K562 (cell line): ENCODE results near the gene IMMP2L. TPM values are rescaled to one million over a fixed set of nuclear protein-coding genes. Genes with fewer than 3 reads are reported as not detected.

ENCODE experiments used
- ATAC-seq: fragments of 200-7000 bp; cut with Tn5 transposase; 3 replicates; pipeline ENCODE4 v1.9.1; 2020; ENCODE audit warnings: moderate library complexity
- BruUV-seq: library from RNA; stranded (reverse); fragments of 400-500 nt; replicated peaks from 2 replicates; lab custom pipeline; 2021; lab: Mats Ljungman, UMichigan
- CTCF ChIA-PET: fragments of 300-600 bp; formaldehyde crosslinking; extraction: SDS; loops from one replicate; lab custom pipeline; 2021; ENCODE audit warnings: low intra/inter-chr PET ratio; lab: Yijun Ruan, JAX
- POLR2A ChIA-PET: fragments of 300-600, 350-650 bp; sonication (Branson Sonifier 250); formaldehyde crosslinking; extraction: SDS; loops from one replicate; lab custom pipeline; 2021; ENCODE audit warnings: antibody characterized with exemption, inconsistent platforms; lab: Yijun Ruan, JAX
- DNase-seq, 4 experiments: peaks; one replicate each; pipeline versions ENCODE4 v3.0.0 to v3.0.0-alpha.2; 2011 to 2018; ENCODE audit warnings: low spot score in 3 of 4, mixed read lengths in 3 of 4; ENCODE audit errors: extremely low read depth in 1 of 4
- FAIRE-seq: peaks from 2 replicates; lab custom pipeline; 2011; peaks lifted over from hg19 to GRCh38; lab: Jason Lieb, UNC
- H2AFZ ChIP-seq: 2 replicates; pipeline ENCODE4 v1.6.0; 2011; ENCODE audit warnings: low read depth, low read length, control low read depth, inconsistent platforms
- H3K27ac ChIP-seq: fragments of 200-600 bp; 3 replicates; pipeline ENCODE4 v1.8.0; 2011; ENCODE audit warnings: low read depth, mild to moderate bottlenecking, control low read depth, inconsistent platforms, low read length, moderate library complexity, mixed read lengths; ENCODE audit errors: extremely low read depth
- H3K27me3 ChIP-seq, 2 experiments: fragments of 300-600 bp in 1 of 2; 2 replicates in 1 of 2; 3 replicates in 1 of 2; pipeline versions ENCODE4 v1.6.0 to v1.8.0; 2011; ENCODE audit warnings: inconsistent platforms in 2 of 2, low read length in 2 of 2, mild to moderate bottlenecking in 1 of 2, mixed read lengths in 1 of 2, moderate library complexity in 1 of 2; ENCODE audit not compliant: control insufficient read depth in 2 of 2, insufficient read depth in 2 of 2
- H3K36me3 ChIP-seq: fragments of 300-600 bp; 3 replicates; pipeline ENCODE4 v1.8.0; 2011; ENCODE audit warnings: mild to moderate bottlenecking, low read length, inconsistent platforms; ENCODE audit not compliant: control insufficient read depth, insufficient read depth
- H3K4me1 ChIP-seq, 2 experiments: fragments of 200-600 bp in 1 of 2; replicated peaks in 1 of 2; 2 replicates in 1 of 2; 3 replicates in 1 of 2; pipeline versions ENCODE4 v1.5.1 to v1.8.0; 2011; ENCODE audit warnings: inconsistent platforms in 2 of 2, low read length in 2 of 2, mild to moderate bottlenecking in 1 of 2, mixed read lengths in 1 of 2, moderate library complexity in 1 of 2; ENCODE audit not compliant: control insufficient read depth in 2 of 2, insufficient read depth in 2 of 2
- H3K4me2 ChIP-seq: 2 replicates; pipeline ENCODE4 v1.6.1; 2011; ENCODE audit warnings: low read length, control low read depth, inconsistent platforms, mixed read lengths; ENCODE audit not compliant: insufficient read depth
- H3K4me3 ChIP-seq: fragments of 200-600 bp; sonication (generic), shearing (Covaris generic); 2 replicates; pipeline ENCODE4 v1.5.1; 2016; ENCODE audit warnings: control low read depth, inconsistent platforms
- H3K79me2 ChIP-seq: fragments of 200-600 bp; 3 replicates; pipeline ENCODE4 v1.8.0; 2011; ENCODE audit warnings: low read length, inconsistent platforms; ENCODE audit not compliant: control insufficient read depth, insufficient read depth
- H3K9ac ChIP-seq, 2 experiments: 2 replicates each; pipeline versions ENCODE4 v1.6.0 to v1.6.1; 2011; ENCODE audit warnings: low read depth in 2 of 2, low read length in 2 of 2, control low read depth in 1 of 2, inconsistent platforms in 1 of 2, mild to moderate bottlenecking in 1 of 2, mixed read lengths in 1 of 2; ENCODE audit not compliant: insufficient read depth in 1 of 2
- H3K9me1 ChIP-seq: one replicate; pipeline ENCODE4 v1.6.0; 2011; ENCODE audit warnings: inconsistent platforms, mild to moderate bottlenecking, low read length, moderate library complexity; ENCODE audit not compliant: control insufficient read depth, insufficient read depth
- H3K9me3 ChIP-seq: replicated peaks from 2 replicates; pipeline ENCODE4 v1.5.1; 2011; ENCODE audit warnings: low read depth, low read length, inconsistent platforms; ENCODE audit not compliant: control insufficient read depth, insufficient read depth
- H4K20me1 ChIP-seq: replicated peaks from 2 replicates; pipeline ENCODE4 v1.6.1; 2011; ENCODE audit warnings: low read length, inconsistent platforms, mixed read lengths; ENCODE audit not compliant: control insufficient read depth, insufficient read depth
- CBX8 ChIP-seq: fragments of 200-600 bp; sonication (generic); IDR thresholded peaks from 2 replicates; pipeline ENCODE4 v1.6.1; 2012; ENCODE audit warnings: borderline replicate concordance, mixed run types, low read depth, mild to moderate bottlenecking, moderate library complexity, mixed read lengths, low read length, control low read depth, inconsistent platforms; ENCODE audit not compliant: poor library complexity, severe bottlenecking; ENCODE audit errors: extremely low read depth
- DMBX1 ChIP-seq: fragments of 250-450 bp; sonication (Bioruptor Pico); IDR thresholded peaks from 2 replicates; pipeline ENCODE4 v1.8.0; 2022; ENCODE audit warnings: inconsistent platforms, mild to moderate bottlenecking, moderate library complexity, borderline replicate concordance
- FOXJ3 ChIP-seq: sonication (generic); formaldehyde crosslinking; IDR thresholded peaks from 2 replicates; pipeline ENCODE4 v1.4.0; 2020; ENCODE audit warnings: mild to moderate bottlenecking, missing genetic modification reagents
- NFRKB ChIP-seq: fragments of 450-650 bp; IDR thresholded peaks from 2 replicates; pipeline ENCODE4 v1.6.1; 2016; ENCODE audit warnings: low read depth
- ZNF644 ChIP-seq: fragments of 200-800 bp; sonication (Bioruptor generic); IDR thresholded peaks from 2 replicates; pipeline ENCODE4 v1.6.1; 2016; ENCODE audit warnings: low read depth, missing genetic modification characterization, missing compliant biosample characterization
- WGBS: fragments of 100-300 bp; shearing (Covaris generic); methylation state at CpG from one replicate; pipeline ENCODE4 v1.1.6; 2016; ENCODE audit warnings: low coverage, mixed read lengths; ENCODE audit not compliant: insufficient coverage; ENCODE audit errors: missing lambda C conversion rate; 5-methylcytosine and 5-hydroxymethylcytosine counted together
- in situ Hi-C: fragments of 300-500 bp; cut with MboI; formaldehyde crosslinking; loops from 4 replicates; pipeline ENCODE4 v1.15.0; 2018; ENCODE audit warnings: inconsistent platforms, mixed read lengths
- intact Hi-C: fragments of 100-400 bp; cut with micrococcal nuclease; formaldehyde crosslinking; loops from 2 replicates; pipeline ENCODE4 v1.14.2; 2022
- polyA plus RNA-seq, 8 experiments: library from polyadenylated mRNA; depleted of rRNA in 4 of 8; stranded (reverse) in 5 of 8; unstranded in 3 of 8; fragments of >200 nt; fragmentation: Nextera tagmentation in 2 of 8; fragmentation: Illumina TruSeq in 1 of 8; extraction: Ambion mirVana in 2 of 8; extraction: Trizol in 1 of 8; gene quantifications; 2 replicates each; pipeline versions ENCODE4 v1.2.1 to v1.2.3, GENCODE V29; 2011 to 2014; ENCODE audit warnings: inconsistent platforms in 1 of 8, missing spikeins in 1 of 8
- total RNA-seq, 7 experiments: library from RNA; depleted of rRNA in 6 of 7; stranded (reverse); fragments of >200 nt in 6 of 7; fragmentation: Illumina TruSeq in 2 of 7; extraction: Trizol in 2 of 7; gene quantifications; 2 replicates each; pipeline versions ENCODE4 v1.2.1 to v1.2.3, GENCODE V29; 2011 to 2021; ENCODE audit warnings: low replicate concordance in 1 of 7
- TF ChIP-seq, protein P1 (sequence below): fragments of 450-650 bp; IDR thresholded peaks from 2 replicates; pipeline ENCODE4 v1.6.1; 2018; ENCODE audit warnings: mild to moderate bottlenecking, low read depth; ENCODE audit not compliant: partially characterized antibody
- TF ChIP-seq, protein P2 (sequence below): fragments of 250-450 bp; sonication (Bioruptor Pico); IDR thresholded peaks from 2 replicates; pipeline ENCODE4 v1.5.0; 2020; ENCODE audit warnings: mild to moderate bottlenecking
- TF ChIP-seq, protein P3 (sequence below): fragments of 250-450 bp; sonication (Bioruptor Pico); IDR thresholded peaks from 2 replicates; pipeline ENCODE4 v1.4.0; 2020; ENCODE audit warnings: mild to moderate bottlenecking, moderate library complexity
- TF ChIP-seq, protein P4 (sequence below): fragments of 250-450 bp; sonication (Bioruptor Pico); IDR thresholded peaks from 2 replicates; pipeline ENCODE4 v1.8.0; 2022; ENCODE audit warnings: inconsistent platforms, mild to moderate bottlenecking, moderate library complexity, borderline replicate concordance

IMMP2L gene
- total and polyA plus RNA-seq, 9 of the 15 experiments (the other 6 are each of a cell fraction or from before 2014, with no cell fraction given): 29.7 to 116 (median 53.0) TPM

DNA sequence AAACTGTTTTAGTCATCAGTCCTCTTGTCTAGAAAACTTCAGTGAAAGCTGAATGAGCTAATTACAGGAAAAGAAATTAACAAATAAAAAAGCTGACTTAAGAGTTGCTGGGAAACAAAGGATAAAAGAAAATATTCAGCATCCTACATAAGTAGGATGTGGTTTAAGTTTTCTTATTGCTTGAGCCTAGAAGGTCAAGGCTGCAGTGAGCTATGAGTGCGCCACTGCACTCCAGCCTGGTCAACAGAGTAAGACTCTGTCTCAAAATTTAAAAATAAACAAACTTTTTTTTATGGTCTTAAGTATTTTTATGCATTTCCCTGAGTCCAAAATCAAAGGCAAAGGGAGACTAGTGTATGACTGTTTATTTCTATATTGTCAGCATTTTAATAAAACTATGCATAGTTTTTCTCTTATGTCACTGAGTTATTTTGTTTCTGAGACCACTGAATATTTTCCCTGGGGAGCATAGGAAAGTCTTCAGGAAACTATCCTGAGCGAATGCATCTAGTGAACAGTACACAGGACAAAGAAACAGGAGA lies 511.3 kb downstream of the IMMP2L start (continued):
- TF ChIP-seq FOXJ3 (CRISPR knock-in tag): no peak
- TF ChIP-seq CBX8: no peak
- TF ChIP-seq, protein P1, sequence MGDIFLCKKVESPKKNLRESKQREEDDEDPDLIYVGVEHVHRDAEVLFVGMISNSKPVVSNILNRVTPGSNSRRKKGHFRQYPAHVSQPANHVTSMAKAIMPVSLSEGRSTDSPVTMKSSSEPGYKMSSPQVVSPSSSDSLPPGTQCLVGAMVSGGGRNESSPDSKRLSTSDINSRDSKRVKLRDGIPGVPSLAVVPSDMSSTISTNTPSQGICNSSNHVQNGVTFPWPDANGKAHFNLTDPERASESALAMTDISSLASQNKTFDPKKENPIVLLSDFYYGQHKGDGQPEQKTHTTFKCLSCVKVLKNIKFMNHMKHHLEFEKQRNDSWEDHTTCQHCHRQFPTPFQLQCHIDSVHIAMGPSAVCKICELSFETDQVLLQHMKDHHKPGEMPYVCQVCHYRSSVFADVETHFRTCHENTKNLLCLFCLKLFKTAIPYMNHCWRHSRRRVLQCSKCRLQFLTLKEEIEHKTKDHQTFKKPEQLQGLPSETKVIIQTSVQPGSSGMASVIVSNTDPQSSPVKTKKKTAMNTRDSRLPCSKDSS: no peak
- no peak for TF ChIP-seq DMBX1 (CRISPR knock-in tag)
- no peak for TF ChIP-seq NFRKB
- TF ChIP-seq ZNF644 (tag): no peak

DNA sequence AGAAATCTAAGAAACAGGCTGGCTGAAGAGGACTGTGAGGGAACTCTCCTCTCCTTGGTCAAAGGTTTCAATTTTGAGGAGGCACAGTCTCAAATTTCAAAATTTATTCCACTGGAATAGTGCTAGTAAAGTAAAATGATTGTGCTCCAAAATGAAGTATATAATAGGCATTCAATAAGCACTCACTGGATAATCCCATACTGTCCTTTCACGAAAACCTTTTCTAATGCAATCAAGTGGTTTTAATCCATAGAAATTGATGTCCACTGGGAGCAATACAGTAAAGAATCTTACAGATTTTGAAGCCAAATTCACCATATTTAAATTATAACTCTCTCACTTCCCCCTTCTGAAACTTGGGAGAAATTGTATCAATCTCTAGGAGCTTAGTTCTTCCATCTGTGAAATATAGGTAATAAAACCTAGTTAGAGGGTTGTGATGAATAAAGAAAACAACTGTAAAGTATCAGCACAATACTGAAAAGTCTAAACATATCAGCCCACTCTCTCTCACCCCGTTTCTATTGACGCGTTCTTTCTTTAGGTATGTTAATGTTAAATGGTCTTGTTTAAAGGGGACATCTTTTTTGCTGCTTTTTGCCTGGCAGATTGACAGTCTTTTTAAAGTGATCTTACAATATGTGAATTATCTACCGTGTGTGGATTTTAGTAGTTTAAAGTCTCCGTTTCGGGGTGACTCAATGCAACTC lies 512.2 kb downstream of the IMMP2L start:
- no peak for DNase-seq
- Histone ChIP-seq H4K20me1 (no peaks in the 10 kb centered on the region), H3K9me1 (no peaks in the 10 kb centered on the region), H3K9ac (no peak overlapping the region), H3K36me3 (no peaks in the 10 kb centered on the region), H3K9me3 (no peaks in the 10 kb centered on the region), H2AFZ (no peak overlapping the region), H3K4me3 (no peak overlapping the region)
- ATAC-seq: no peak
- intact Hi-C loops: no loop called here
- in situ Hi-C loops: no loop called here
- TF ChIP-seq, protein P2, sequence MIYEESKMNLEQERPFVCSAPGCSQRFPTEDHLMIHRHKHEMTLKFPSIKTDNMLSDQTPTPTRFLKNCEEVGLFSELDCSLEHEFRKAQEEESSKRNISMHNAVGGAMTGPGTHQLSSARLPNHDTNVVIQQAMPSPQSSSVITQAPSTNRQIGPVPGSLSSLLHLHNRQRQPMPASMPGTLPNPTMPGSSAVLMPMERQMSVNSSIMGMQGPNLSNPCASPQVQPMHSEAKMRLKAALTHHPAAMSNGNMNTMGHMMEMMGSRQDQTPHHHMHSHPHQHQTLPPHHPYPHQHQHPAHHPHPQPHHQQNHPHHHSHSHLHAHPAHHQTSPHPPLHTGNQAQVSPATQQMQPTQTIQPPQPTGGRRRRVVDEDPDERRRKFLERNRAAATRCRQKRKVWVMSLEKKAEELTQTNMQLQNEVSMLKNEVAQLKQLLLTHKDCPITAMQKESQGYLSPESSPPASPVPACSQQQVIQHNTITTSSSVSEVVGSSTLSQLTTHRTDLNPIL (CRISPR knock-in tag): no peak
- TF ChIP-seq, protein P3, sequence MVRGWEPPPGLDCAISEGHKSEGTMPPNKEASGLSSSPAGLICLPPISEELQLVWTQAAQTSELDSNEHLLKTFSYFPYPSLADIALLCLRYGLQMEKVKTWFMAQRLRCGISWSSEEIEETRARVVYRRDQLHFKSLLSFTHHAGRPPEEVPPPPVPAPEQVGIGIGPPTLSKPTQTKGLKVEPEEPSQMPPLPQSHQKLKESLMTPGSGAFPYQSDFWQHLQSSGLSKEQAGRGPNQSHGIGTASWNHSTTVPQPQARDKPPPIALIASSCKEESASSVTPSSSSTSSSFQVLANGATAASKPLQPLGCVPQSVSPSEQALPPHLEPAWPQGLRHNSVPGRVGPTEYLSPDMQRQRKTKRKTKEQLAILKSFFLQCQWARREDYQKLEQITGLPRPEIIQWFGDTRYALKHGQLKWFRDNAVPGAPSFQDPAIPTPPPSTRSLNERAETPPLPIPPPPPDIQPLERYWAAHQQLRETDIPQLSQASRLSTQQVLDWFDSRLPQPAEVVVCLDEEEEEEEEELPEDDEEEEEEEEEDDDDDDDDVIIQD: no peak
- TF ChIP-seq, protein P4, sequence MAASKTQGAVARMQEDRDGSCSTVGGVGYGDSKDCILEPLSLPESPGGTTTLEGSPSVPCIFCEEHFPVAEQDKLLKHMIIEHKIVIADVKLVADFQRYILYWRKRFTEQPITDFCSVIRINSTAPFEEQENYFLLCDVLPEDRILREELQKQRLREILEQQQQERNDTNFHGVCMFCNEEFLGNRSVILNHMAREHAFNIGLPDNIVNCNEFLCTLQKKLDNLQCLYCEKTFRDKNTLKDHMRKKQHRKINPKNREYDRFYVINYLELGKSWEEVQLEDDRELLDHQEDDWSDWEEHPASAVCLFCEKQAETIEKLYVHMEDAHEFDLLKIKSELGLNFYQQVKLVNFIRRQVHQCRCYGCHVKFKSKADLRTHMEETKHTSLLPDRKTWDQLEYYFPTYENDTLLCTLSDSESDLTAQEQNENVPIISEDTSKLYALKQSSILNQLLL (CRISPR knock-in tag): no peak
- TF ChIP-seq, all 486 proteins: peak for 0
- BruUV-seq: no TSS peak
- FAIRE-seq: no peak
- WGBS: 42% methylated on average over 7 of the region's 7 CpGs
- Histone ChIP-seq H3K79me2 (no peaks in the 10 kb centered on the region), H3K27me3 (no peaks in the 10 kb centered on the region), H3K4me2 (no peak overlapping the region), H3K4me1 (no peaks in the 10 kb centered on the region), H3K27ac (no peak overlapping the region)
- CTCF ChIA-PET: no interaction called here
- POLR2A ChIA-PET: interaction anchor here (0.6 kb wide), 1 partner anchor 11 kb away, joined by 3 read pairs; no protein-coding TSS in a partner anchor
